ENCODE data around the gene COA6.
A peak's percentile ranks its signal among the peaks of the same experiment; 100 is the strongest.

The COA6 gene

DNA sequence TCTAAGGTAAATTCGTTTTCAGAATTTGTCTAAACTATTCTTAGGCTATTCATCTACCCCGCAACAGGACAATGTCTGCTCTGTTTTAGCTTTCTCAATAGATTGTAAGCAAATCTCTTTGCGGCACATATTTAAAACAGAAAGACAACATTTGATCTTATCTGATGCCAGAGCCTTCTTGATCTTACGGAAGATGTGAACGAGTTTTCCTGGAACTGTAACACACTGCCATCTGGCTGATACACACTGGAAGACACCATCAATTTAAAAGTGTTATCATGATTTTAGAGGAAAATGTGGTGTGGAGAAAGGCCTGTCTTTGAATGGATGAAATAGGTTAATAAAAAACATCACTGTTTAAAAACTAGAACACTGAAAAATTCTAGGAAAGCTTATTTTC is 36.1 kb downstream of the COA6 start:
- TF ChIP-seq ZFX (IDR thresholded peaks at IDR 0.05), result no peak
- TF ChIP-seq, protein P1, sequence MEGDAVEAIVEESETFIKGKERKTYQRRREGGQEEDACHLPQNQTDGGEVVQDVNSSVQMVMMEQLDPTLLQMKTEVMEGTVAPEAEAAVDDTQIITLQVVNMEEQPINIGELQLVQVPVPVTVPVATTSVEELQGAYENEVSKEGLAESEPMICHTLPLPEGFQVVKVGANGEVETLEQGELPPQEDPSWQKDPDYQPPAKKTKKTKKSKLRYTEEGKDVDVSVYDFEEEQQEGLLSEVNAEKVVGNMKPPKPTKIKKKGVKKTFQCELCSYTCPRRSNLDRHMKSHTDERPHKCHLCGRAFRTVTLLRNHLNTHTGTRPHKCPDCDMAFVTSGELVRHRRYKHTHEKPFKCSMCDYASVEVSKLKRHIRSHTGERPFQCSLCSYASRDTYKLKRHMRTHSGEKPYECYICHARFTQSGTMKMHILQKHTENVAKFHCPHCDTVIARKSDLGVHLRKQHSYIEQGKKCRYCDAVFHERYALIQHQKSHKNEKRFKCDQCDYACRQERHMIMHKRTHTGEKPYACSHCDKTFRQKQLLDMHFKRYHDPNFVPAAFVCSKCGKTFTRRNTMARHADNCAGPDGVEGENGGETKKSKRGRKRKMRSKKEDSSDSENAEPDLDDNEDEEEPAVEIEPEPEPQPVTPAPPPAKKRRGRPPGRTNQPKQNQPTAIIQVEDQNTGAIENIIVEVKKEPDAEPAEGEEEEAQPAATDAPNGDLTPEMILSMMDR (conservative IDR thresholded peaks at IDR 0.05), result peak; percentile 58
- no peak overlapping the region for H3K27ac ChIP-seq

DNA sequence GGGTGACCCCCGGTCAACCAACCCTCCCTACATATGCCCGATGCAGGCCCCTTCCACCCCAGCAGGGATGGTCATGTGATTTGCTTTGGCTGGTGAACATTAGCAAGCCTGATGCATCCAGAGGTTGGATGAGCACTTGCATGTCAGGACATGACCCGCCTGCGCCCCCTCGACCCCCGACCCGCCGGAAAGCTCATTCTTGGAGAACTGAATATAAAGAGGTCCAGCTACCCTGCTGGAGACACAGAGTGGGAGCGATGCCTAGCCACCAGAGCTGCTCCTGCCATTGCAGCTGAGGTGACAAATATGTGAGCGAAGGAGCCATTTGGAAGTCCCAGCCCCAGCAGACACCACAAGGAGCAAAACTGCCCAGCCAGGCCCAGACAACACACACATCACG is 39.6 kb downstream of the COA6 start:
- H3K27ac ChIP-seq, result no peak overlapping the region
- TF ChIP-seq, protein P1 (conservative IDR thresholded peaks at IDR 0.05), result no peak
- no peak for TF ChIP-seq ZFX (IDR thresholded peaks at IDR 0.05)

DNA sequence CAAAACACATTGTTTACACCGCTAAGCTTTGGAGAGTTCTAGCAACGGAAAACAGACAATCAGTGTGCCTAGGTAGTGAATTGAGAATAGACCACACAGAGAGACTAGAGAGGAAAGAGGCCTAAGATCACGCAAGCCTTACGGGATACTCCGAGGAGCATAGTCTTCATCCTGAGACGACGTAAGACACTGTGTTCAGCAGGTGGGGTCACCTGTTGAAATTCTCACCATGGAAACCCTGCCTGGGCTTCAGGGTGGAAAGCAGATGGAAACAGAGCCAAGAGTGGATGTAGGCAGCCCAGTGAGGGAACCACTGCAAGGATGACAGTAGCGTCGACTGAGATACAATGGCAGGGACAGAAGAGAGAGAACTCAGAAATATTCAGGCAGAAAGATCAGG is 40.2 kb downstream of the COA6 start:
- no peak for TF ChIP-seq ZFX (IDR thresholded peaks at IDR 0.05)
- TF ChIP-seq, protein P1 (conservative IDR thresholded peaks at IDR 0.05), result no peak
- no peak overlapping the region for H3K27ac ChIP-seq

DNA sequence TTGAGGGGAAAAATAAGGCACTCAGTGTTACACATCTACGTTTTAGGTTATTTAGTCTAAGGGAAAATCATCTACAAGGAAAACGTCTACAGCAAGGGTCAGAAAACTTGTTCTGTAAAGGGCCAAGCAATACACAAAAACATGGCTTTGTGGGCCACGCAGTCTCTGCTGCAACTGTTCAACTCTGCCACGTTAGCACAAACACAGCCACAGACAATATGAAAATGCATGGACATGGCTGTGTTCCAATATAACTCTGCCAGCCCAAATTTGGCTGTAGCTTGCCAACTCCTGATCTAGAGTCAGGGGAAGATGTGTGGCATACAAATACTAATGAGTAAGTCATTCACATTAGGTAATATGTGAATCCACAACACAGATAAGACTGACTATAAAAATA is 40.7 kb downstream of the COA6 start:
- TF ChIP-seq, protein P1 (conservative IDR thresholded peaks at IDR 0.05), result no peak
- no peak for TF ChIP-seq ZFX (IDR thresholded peaks at IDR 0.05)
- H3K27ac ChIP-seq, result no peak overlapping the region

DNA sequence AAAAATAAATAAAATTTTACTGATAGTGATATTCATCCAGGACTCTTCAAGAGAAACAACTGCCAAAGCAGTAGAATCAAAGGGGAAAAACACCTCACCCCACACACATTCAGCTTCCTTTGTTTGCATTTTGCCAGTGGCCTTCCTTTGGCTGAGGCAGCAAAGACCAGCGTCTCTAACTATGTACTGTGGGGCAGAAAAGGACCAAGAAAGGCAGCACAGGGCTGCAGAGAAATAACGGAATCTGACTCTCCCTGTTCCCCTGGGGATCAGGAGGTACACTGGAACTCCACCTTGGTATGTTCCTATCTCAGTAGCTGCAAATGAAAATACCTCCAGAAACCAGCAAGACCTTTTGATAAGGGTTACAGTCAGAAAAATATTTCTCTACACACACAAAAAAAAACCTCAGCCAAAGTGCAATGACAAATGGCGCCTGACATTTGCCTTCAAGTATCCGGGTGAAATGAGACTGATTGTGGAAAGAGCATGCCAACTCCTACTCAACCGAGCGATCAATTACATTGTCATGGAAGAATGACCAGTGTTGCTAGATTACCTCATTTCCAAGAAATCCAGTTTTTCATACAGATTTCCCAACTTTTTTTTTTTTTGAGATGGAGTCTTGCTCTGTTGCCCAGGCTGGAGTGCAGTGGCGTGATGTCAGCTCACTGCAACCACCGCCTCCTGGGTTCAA is 54.8 kb downstream of the COA6 start:
- H3K27ac ChIP-seq, result no peak overlapping the region
- TF ChIP-seq, protein P1 (conservative IDR thresholded peaks at IDR 0.05), result no peak
- no peak for TF ChIP-seq ZFX (IDR thresholded peaks at IDR 0.05)

DNA sequence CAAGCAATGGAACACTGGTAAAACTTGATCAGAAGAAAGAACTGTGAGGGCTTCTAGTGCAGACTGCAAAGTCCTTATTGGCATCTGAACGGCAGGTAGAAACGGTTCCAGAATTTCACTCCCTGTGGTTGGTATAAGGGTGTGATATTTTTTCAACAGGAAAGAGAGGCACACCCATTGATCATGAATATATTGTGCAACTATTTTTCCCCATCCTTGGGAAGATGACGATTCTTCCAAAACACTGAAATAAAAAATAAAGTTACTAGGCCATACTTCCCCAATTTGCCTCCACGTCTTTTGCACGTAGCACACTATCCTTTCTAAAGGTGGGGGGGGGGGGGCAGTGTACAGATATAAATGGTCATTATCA is 56.2 kb downstream of the COA6 start:
- no peak overlapping the region for H3K27ac ChIP-seq
- no peak for TF ChIP-seq ZFX (IDR thresholded peaks at IDR 0.05)
- TF ChIP-seq, protein P1 (conservative IDR thresholded peaks at IDR 0.05), result no peak

DNA sequence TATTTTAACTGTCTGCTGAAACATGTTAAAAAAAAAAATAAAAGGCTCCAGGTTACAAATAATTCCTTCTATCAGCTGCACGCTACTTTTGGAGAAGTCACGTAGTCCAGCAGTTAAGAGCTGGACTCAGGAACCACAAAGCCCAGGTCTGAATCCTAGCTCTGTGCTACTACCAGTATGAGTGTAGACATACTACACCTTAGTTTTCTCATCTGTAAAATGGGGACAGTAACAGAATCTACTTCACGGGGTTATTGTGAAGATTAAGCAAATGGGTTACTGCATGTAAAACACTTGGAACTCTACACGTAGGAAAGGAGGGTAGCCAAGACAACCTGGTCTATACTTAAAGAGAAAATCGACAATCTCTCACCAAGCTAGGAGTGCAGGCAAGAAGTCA is 57.4 kb downstream of the COA6 start:
- no peak for TF ChIP-seq ZFX (IDR thresholded peaks at IDR 0.05)
- H3K27ac ChIP-seq, result no peak overlapping the region

DNA sequence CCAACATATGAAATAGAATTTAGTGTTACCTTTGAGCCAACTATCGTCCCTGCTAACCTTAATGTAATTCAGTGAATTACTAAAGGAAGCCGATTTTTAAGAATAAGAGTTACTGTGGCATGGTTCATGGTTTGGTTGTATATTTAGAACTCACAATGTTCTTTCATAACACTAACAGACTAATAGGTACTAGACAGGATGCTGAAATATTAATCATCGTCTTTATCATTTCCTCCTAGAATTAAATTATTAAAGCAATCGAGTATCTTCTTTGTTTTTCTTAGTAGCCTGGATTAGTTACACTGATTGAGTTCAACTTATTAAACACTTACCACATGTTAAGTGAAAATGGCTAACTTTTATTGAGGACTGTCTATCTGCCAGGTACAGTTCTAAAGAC is 58.0 kb downstream of the COA6 start:
- TF ChIP-seq, protein P1 (conservative IDR thresholded peaks at IDR 0.05), result no peak
- no peak for TF ChIP-seq ZFX (IDR thresholded peaks at IDR 0.05)
- H3K27ac ChIP-seq, result no peak overlapping the region
